GM12878 (cell line): ENCODE results near the gene SHOC2.

Source experiments
- POLR2A ChIP-seq: IDR thresholded peaks from 2 replicates; pipeline ENCODE4 v1.6.1; 2011; ENCODE audit warnings: low read depth, mild to moderate bottlenecking, low read length
- SMAD1 ChIP-seq: fragments of 450-650 bp; IDR thresholded peaks from 2 replicates; pipeline ENCODE4 v1.6.1; 2018; ENCODE audit warnings: mild to moderate bottlenecking, low read depth; ENCODE audit not compliant: partially characterized antibody
- SP1 ChIP-seq: IDR thresholded peaks from one replicate; pipeline ENCODE4 v1.6.1; 2011; ENCODE audit warnings: low read depth, low read length
- TAF1 ChIP-seq: IDR thresholded peaks from 2 replicates; pipeline ENCODE4 v1.6.1; 2011; ENCODE audit warnings: mild to moderate bottlenecking, low read depth, low read length, borderline replicate concordance
- TF ChIP-seq, protein P1 (sequence below), 3 experiments: IDR thresholded peaks in 2 of 3; conservative IDR thresholded peaks in 1 of 3; 2 replicates each; pipeline ENCODE4 v1.5.1; 2011; ENCODE audit warnings: low read depth in 3 of 3, low read length in 3 of 3, mild to moderate bottlenecking in 3 of 3, control low read depth in 2 of 3, moderate library complexity in 2 of 3, inconsistent platforms in 1 of 3, mixed read lengths in 1 of 3; ENCODE audit not compliant: control insufficient read depth in 2 of 3, insufficient read depth in 1 of 3; ENCODE audit errors: extremely low read depth in 1 of 3
- TF ChIP-seq, protein P2 (sequence below): IDR thresholded peaks from 2 replicates; pipeline ENCODE4 v1.6.1; 2012; ENCODE audit warnings: mild to moderate bottlenecking, low read depth, low read length

DNA sequence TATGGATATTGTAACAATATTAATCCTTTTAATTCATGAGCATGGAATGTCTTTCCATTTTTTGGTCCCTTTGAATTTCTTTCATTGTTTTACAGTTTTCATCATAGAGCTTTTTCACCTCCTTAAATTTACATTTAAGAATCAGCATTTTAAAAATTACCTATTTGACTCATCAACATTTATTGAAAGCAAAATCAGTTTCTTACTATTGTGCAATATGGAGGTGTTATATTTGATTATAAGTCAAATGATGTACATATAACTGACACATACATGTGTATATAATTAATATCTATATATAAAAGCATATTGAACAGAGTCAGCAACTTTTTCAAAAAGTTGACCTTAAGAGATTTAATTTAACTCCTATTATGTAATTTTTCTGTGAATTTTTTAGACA, 52.2 kb downstream of the SHOC2 start:
- TF ChIP-seq SMAD1, result no peak
- TF ChIP-seq, protein P1, sequence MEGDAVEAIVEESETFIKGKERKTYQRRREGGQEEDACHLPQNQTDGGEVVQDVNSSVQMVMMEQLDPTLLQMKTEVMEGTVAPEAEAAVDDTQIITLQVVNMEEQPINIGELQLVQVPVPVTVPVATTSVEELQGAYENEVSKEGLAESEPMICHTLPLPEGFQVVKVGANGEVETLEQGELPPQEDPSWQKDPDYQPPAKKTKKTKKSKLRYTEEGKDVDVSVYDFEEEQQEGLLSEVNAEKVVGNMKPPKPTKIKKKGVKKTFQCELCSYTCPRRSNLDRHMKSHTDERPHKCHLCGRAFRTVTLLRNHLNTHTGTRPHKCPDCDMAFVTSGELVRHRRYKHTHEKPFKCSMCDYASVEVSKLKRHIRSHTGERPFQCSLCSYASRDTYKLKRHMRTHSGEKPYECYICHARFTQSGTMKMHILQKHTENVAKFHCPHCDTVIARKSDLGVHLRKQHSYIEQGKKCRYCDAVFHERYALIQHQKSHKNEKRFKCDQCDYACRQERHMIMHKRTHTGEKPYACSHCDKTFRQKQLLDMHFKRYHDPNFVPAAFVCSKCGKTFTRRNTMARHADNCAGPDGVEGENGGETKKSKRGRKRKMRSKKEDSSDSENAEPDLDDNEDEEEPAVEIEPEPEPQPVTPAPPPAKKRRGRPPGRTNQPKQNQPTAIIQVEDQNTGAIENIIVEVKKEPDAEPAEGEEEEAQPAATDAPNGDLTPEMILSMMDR (IDR thresholded peaks at IDR 0.05 in 2 of 3, conservative IDR thresholded peaks at IDR 0.05 in 1 of 3; ENCODE audit: control insufficient read depth in 2 of 3, extremely low read depth in 1 of 3, insufficient read depth in 1 of 3, low read depth in 3 of 3, low read length in 3 of 3), result no peak
- TF ChIP-seq POLR2A, result no peak
- TF ChIP-seq SP1, result no peak
- TF ChIP-seq, protein P2, sequence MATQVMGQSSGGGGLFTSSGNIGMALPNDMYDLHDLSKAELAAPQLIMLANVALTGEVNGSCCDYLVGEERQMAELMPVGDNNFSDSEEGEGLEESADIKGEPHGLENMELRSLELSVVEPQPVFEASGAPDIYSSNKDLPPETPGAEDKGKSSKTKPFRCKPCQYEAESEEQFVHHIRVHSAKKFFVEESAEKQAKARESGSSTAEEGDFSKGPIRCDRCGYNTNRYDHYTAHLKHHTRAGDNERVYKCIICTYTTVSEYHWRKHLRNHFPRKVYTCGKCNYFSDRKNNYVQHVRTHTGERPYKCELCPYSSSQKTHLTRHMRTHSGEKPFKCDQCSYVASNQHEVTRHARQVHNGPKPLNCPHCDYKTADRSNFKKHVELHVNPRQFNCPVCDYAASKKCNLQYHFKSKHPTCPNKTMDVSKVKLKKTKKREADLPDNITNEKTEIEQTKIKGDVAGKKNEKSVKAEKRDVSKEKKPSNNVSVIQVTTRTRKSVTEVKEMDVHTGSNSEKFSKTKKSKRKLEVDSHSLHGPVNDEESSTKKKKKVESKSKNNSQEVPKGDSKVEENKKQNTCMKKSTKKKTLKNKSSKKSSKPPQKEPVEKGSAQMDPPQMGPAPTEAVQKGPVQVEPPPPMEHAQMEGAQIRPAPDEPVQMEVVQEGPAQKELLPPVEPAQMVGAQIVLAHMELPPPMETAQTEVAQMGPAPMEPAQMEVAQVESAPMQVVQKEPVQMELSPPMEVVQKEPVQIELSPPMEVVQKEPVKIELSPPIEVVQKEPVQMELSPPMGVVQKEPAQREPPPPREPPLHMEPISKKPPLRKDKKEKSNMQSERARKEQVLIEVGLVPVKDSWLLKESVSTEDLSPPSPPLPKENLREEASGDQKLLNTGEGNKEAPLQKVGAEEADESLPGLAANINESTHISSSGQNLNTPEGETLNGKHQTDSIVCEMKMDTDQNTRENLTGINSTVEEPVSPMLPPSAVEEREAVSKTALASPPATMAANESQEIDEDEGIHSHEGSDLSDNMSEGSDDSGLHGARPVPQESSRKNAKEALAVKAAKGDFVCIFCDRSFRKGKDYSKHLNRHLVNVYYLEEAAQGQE, result no peak
- TF ChIP-seq TAF1, result no peak
